ENCODE results near the gene PLEKHA7. TPM values are rescaled to one million over a fixed set of nuclear protein-coding genes. Genes with fewer than 3 reads are reported as not detected.

The PLEKHA7 gene
- total RNA-seq, 2 experiments from 2014 or later = 0.13 TPM; not detected in 1

DNA sequence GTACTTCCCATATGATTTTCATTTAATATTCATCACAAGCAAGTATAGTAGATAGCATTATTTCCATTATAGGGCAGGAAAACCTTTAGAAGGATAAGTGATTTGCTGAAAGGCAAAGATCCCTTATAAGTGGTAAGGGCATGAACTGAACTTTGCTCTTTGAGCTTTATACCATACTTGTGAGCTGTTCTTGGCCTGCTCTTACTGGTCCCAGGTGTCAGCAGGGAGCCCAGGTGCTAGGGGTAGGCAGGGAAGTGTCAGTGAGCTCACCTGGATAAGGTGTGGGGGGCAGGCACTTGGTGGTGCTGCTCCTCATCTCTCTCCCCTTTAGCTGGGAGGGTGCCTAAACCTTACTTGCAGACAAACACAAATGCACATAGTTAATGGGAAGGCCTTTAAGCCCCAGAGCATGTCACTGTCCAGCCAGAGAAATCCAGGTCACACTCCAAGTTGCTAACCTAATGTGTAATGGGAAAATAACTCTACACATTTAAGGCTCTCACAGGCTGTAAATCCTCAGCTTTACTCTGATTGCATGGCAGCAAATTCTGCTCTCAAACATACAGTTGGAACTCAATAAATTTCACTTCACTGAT, 114.4 kb downstream of the PLEKHA7 start:
- no TSS peak for BruUV-seq (replicated peaks)

DNA sequence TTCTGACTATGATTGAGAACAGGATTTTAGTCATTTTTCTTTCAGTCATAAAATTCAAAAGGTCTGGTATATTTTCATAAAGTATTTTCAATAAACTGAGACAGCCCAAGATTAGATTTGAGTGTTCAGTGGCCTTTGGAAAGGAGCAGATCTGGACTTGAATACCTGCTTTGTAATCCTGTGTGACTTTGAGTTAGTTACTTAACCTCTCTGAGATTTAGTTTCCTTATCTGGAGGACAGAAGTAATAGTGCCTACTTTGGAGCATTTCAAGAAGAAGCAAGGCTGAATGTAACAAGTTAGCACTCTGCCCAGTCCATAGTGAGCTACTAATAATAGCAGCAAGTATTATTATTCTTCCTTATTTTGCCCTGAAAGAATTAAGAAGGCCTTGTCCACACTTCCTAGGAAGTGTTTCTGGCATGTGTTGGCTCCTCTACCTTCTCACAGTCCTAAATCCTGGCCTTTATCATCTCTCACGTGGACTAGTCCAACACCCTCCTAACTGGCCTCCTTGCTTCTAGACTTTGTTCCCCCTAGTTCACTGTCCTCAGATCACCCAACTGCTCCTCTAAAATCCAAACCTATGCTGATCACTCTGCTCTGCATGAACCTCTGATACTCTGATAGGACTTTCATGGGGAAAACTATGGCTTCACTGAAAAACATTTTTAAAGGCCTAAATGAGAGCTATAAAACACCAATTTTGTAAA, 115.8 kb downstream of the PLEKHA7 start:
- BruUV-seq (replicated peaks) = no TSS peak
- DNase-seq (ENCODE audit: low spot score) = no peak
- intact Hi-C loops (cut with micrococcal nuclease; ENCODE audit: unreplicated experiment) = no loop called here
- Histone ChIP-seq H3K4me2 (ENCODE audit: low read length) (no peak overlapping the region), H3K4me1 (ENCODE audit: insufficient read depth, low read length, poor library complexity, severe bottlenecking) (no peaks in the 10 kb centered on the region), H3K79me2 (ENCODE audit: insufficient read depth, low read depth, low read length) (no peaks in the 10 kb centered on the region), H4K20me1 (ENCODE audit: insufficient read depth, low read length) (no peaks in the 10 kb centered on the region), H3K27ac (ENCODE audit: low read depth, low read length, poor library complexity, severe bottlenecking) (no peak overlapping the region), H3K9me3 (ENCODE audit: low read length) (no peaks in the 10 kb centered on the region), H3K36me3 (ENCODE audit: insufficient read depth, low read length) (no peaks in the 10 kb centered on the region), H2AFZ (ENCODE audit: low read length) (no peak overlapping the region), H3K4me3 (ENCODE audit: low read depth, low read length, poor library complexity, severe bottlenecking) (no peak overlapping the region), H3K9me2 (ENCODE audit: insufficient read depth, low read length) (no peaks in the 10 kb centered on the region)
- TF ChIP-seq, protein P1, sequence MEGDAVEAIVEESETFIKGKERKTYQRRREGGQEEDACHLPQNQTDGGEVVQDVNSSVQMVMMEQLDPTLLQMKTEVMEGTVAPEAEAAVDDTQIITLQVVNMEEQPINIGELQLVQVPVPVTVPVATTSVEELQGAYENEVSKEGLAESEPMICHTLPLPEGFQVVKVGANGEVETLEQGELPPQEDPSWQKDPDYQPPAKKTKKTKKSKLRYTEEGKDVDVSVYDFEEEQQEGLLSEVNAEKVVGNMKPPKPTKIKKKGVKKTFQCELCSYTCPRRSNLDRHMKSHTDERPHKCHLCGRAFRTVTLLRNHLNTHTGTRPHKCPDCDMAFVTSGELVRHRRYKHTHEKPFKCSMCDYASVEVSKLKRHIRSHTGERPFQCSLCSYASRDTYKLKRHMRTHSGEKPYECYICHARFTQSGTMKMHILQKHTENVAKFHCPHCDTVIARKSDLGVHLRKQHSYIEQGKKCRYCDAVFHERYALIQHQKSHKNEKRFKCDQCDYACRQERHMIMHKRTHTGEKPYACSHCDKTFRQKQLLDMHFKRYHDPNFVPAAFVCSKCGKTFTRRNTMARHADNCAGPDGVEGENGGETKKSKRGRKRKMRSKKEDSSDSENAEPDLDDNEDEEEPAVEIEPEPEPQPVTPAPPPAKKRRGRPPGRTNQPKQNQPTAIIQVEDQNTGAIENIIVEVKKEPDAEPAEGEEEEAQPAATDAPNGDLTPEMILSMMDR (conservative IDR thresholded peaks at IDR 0.05; ENCODE audit: low read length) = no peak
- no peak for TF ChIP-seq EZH2phosphoT487 (IDR thresholded peaks at IDR 0.05; ENCODE audit: borderline replicate concordance, low read depth, low read length)
- ChIA-PET POLR2A (no interaction called here), CTCF (ENCODE audit: unreplicated experiment) (no interaction called here)

More for the DNA sequence above, 114.4 kb downstream of the PLEKHA7 start:
- Histone ChIP-seq H3K36me3 (ENCODE audit: insufficient read depth, low read length) (no peaks in the 10 kb centered on the region), H3K9me2 (ENCODE audit: insufficient read depth, low read length) (no peaks in the 10 kb centered on the region), H3K79me2 (ENCODE audit: insufficient read depth, low read depth, low read length) (no peaks in the 10 kb centered on the region), H3K4me3 (ENCODE audit: low read depth, low read length, poor library complexity, severe bottlenecking) (no peak overlapping the region), H3K4me1 (ENCODE audit: insufficient read depth, low read length, poor library complexity, severe bottlenecking) (no peaks in the 10 kb centered on the region), H2AFZ (ENCODE audit: low read length) (no peak overlapping the region), H3K4me2 (ENCODE audit: low read length) (no peak overlapping the region), H3K9me3 (ENCODE audit: low read length) (no peaks in the 10 kb centered on the region), H3K27ac (ENCODE audit: low read depth, low read length, poor library complexity, severe bottlenecking) (no peak overlapping the region), H4K20me1 (ENCODE audit: insufficient read depth, low read length) (no peaks in the 10 kb centered on the region)
- TF ChIP-seq, protein P1 (conservative IDR thresholded peaks at IDR 0.05; ENCODE audit: low read length) = no peak
- no peak for TF ChIP-seq EZH2phosphoT487 (IDR thresholded peaks at IDR 0.05; ENCODE audit: borderline replicate concordance, low read depth, low read length)
- DNase-seq (ENCODE audit: low spot score) = no peak
- ChIA-PET CTCF (ENCODE audit: unreplicated experiment) (no interaction called here), POLR2A (interaction anchor here (0.9 kb wide), 1 partner anchor 8 kb away, joined by 3 read pairs; no protein-coding TSS in a partner anchor)
- intact Hi-C loops (cut with micrococcal nuclease; ENCODE audit: unreplicated experiment) = no loop called here
